A549 (cell line): Measurements from ENCODE around the gene SLC37A1.

Experiments used
- CHD2 ChIP-seq: fragments of 150-350 bp; IDR thresholded peaks from 2 replicates; pipeline ENCODE4 v1.6.1; 2014; ENCODE audit warnings: low read length; ENCODE audit not compliant: partially characterized antibody
- MAZ ChIP-seq: fragments of 150-350 bp; IDR thresholded peaks from 2 replicates; pipeline ENCODE4 v1.6.1; 2014; ENCODE audit warnings: antibody characterized with exemption, low read depth, low read length, borderline replicate concordance
- MYC ChIP-seq: IDR thresholded peaks from 2 replicates; pipeline ENCODE4 v1.6.1; 2012; ENCODE audit warnings: mild to moderate bottlenecking, inconsistent platforms, low read length, improper control_type of control experiment, borderline replicate concordance
- POLR2A ChIP-seq: IDR thresholded peaks from 2 replicates; pipeline ENCODE4 v1.6.1; 2012; ENCODE audit warnings: mild to moderate bottlenecking, low read length
- RFX5 ChIP-seq: fragments of 450-650 bp; IDR thresholded peaks from 2 replicates; pipeline ENCODE4 v1.7.1; 2014; ENCODE audit warnings: antibody characterized with exemption, mild to moderate bottlenecking, moderate library complexity
- USF2 ChIP-seq: fragments of 450-650 bp; IDR thresholded peaks from 2 replicates; pipeline ENCODE4 v1.6.1; 2014; ENCODE audit warnings: antibody characterized with exemption
- TF ChIP-seq, protein P1 (sequence below): fragments of >200 bp; sonication (Bioruptor Twin); formaldehyde crosslinking; IDR thresholded peaks from 3 replicates; pipeline ENCODE4 v1.5.1; 2016
- TF ChIP-seq, protein P2 (sequence below): IDR thresholded peaks from 2 replicates; pipeline ENCODE4 v1.6.1; 2012

GRCh38 chr21:42534421-42535378 lies 21.0 kb downstream of the SLC37A1 start:
- TF ChIP-seq, protein P1, sequence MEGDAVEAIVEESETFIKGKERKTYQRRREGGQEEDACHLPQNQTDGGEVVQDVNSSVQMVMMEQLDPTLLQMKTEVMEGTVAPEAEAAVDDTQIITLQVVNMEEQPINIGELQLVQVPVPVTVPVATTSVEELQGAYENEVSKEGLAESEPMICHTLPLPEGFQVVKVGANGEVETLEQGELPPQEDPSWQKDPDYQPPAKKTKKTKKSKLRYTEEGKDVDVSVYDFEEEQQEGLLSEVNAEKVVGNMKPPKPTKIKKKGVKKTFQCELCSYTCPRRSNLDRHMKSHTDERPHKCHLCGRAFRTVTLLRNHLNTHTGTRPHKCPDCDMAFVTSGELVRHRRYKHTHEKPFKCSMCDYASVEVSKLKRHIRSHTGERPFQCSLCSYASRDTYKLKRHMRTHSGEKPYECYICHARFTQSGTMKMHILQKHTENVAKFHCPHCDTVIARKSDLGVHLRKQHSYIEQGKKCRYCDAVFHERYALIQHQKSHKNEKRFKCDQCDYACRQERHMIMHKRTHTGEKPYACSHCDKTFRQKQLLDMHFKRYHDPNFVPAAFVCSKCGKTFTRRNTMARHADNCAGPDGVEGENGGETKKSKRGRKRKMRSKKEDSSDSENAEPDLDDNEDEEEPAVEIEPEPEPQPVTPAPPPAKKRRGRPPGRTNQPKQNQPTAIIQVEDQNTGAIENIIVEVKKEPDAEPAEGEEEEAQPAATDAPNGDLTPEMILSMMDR, result no peak
- TF ChIP-seq, protein P2, sequence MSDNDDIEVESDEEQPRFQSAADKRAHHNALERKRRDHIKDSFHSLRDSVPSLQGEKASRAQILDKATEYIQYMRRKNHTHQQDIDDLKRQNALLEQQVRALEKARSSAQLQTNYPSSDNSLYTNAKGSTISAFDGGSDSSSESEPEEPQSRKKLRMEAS, result no peak
- TF ChIP-seq POLR2A (no peak), MYC (no peak), CHD2 (no peak), USF2 (no peak), MAZ (no peak), RFX5 (no peak)
